Limb (tissue), 2 donors: ENCODE data around the gene JMJD6.

Experiments
- DNase-seq, 2 donors: peaks; one replicate each; pipeline ENCODE4 v3.0.0-alpha.2; 2016; ENCODE audit errors: extremely low spot score in 2 of 2

Gene JMJD6

GRCh38 chr17:76679239-76679638 is 47.2 kb downstream of the JMJD6 start:
- no peak for DNase-seq

GRCh38 chr17:76678330-76678729 is 48.1 kb downstream of the JMJD6 start:
- no peak for DNase-seq

- DNase-seq, result no peak
These were observed 49.0 kb downstream of the JMJD6 start for GRCh38 chr17:76677406-76677805.

- no peak for DNase-seq
These were observed 49.8 kb downstream of the JMJD6 start for GRCh38 chr17:76676629-76677028.

GRCh38 chr17:76675648-76676047 is 50.8 kb downstream of the JMJD6 start:
- DNase-seq, result no peak

GRCh38 chr17:76674600-76674999 is 51.8 kb downstream of the JMJD6 start:
- no peak for DNase-seq

GRCh38 chr17:76673729-76674128 is 52.7 kb downstream of the JMJD6 start:
- no peak for DNase-seq

- DNase-seq, result no peak
These were observed 53.5 kb downstream of the JMJD6 start for GRCh38 chr17:76672892-76673291.

GRCh38 chr17:76672270-76672851 is 54.0 kb downstream of the JMJD6 start:
- DNase-seq, result no peak

- DNase-seq, result no peak
These were observed 54.5 kb downstream of the JMJD6 start for GRCh38 chr17:76671912-76672262.

- DNase-seq, result peak; percentile 99 to 100
These were observed 55.1 kb downstream of the JMJD6 start for GRCh38 chr17:76671123-76671911.

GRCh38 chr17:76670718-76671122 is 55.7 kb downstream of the JMJD6 start:
- DNase-seq, result no peak

- DNase-seq, result no peak
These were observed 56.2 kb downstream of the JMJD6 start for GRCh38 chr17:76670020-76670717.
